Stimulated activated CD8-positive, alpha-beta memory T cell treated with anti-CD3 and anti-CD28 coated beads, Interleukin-4, amount 100 ng/mL, for 24 hours (primary cell): ENCODE data around the gene GSTA4.
A peak's percentile ranks its signal among the peaks of the same experiment; 100 is the strongest.

ENCODE experiments used
- DNase-seq: peaks from one replicate; pipeline ENCODE4 v3.0.0-alpha.2; 2020; ENCODE audit warnings: low read depth

Gene GSTA4, protein sequence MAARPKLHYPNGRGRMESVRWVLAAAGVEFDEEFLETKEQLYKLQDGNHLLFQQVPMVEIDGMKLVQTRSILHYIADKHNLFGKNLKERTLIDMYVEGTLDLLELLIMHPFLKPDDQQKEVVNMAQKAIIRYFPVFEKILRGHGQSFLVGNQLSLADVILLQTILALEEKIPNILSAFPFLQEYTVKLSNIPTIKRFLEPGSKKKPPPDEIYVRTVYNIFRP

DNA sequence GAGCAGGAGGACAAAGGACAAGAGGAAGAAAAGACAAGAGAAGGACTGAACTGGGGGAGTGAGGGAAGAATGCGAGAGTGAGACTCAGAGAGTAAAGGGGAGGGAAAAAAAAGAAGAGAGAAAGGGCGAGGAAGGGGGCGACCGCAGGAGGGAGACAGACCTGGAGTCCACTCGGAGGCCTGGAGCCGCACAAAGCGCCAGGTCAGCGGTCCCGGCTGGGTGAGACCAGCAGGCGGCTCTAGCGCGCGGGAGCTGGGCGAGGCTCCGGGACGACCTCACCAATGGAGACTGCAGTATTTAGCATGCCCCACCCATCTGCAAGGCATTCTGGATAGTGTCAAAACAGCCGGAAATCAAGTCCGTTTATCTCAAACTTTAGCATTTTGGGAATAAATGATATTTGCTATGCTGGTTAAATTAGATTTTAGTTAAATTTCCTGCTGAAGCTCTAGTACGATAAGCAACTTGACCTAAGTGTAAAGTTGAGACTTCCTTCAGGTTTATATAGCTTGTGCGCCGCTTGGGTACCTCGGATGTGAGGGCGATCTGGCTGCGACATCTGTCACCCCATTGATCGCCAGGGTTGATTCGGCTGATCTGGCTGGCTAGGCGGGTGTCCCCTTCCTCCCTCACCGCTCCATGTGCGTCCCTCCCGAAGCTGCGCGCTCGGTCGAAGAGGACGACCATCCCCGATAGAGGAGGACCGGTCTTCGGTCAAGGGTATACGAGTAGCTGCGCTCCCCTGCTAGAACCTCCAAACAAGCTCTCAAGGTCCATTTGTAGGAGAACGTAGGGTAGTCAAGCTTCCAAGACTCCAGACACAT, at the start of gene GSTA4:
Gene GSTA4 (minus strand): TSS at position 196 of the 824 bp plus-strand sequence. CDS start 1,041 bp downstream, outside the sequence.
- DNase-seq = peak; percentile 82

DNA sequence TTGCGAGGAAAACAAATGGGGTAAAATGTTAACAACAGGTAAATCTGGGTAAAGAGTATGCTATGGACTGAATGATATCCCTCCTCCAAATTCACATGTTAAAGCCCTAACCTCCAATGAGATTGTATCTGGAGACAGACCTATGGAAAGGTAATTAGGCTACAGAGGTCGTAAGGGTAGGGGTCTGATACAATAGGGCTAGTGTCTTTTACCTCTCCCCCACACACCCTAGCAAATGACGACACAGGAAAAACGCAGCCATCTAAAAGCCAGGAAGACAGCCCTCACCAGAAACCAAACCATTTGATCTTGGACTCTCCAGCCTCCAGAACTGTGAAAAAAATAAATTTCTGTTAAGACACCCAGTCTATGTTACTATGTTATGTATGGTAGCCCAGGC, 49.5 kb upstream of the GSTA4 start:
- no peak for DNase-seq

DNA sequence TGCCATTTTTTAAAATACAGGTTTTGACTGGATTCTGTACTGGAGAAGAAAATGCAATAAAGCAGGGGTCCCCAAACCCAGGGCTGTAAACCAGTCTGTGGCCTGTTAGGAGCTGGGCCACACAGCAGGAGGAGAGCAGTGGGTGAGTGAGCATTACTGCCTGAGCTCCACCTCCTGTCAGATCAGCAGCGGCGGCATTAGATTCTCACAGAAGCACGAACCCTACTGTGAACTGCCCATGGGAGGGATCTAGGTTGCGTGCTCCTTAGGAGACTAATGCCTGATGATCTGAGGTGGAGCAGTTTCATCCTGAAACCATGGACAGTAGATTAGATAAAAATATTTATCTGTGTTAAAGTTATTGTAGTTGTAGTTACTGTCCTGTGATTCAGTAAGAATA, 49.0 kb upstream of the GSTA4 start:
- DNase-seq = no peak

DNA sequence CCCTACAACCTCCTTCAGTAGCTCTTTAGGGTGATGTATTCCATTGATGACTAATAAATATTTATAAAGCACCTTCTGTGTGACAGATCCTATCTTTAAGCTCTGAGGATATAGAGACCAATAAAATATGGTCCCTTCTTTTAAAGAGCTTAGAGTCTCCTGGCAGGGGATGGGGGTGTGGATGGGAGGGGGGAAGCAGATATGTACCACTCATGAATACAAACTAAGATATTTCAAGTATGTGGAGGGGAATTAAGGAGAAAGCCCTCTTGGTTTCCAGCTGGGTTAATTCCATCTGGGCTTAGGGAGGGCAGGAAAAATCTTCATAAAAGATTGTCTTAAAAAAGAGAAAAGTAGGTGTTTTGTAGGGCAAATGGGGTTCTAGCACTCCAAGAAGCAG, 48.5 kb upstream of the GSTA4 start:
- DNase-seq = no peak

DNA sequence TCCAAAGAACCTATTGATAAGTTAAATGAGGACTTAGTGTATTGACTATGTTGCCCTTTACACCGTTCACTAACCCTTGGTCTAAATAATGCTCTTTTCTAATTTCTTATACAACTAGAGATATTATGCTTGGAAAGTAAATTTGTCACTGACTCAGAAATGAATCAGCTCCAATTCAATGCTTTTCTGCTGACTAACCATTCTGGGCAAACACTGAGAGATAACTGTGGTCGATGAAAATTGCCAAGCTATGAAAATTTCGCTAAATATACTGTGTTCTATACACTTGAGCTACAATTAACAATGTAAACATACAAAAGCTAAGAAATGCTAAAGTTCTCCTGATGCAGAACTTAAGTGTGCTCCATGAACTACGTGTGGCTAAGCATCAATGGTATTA, 47.0 kb upstream of the GSTA4 start:
- DNase-seq = no peak

DNA sequence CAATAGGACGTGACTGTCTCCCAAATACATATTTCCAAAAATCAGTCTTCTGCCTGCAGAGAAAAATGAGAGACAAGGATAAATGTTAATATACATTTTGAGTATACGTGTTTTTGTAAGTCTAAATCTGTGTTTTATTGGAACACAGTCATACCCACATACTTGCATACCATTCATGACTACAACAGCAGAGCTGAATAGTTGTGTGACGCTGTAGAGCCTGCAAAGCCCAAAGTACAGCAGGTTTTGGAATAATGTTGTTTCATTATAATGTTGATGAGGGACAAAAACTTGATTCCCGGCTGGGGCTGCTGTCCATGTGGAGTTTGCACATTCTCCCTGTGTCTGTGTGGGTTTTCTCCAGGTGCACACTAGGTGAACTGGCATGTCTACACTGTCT, 46.3 kb upstream of the GSTA4 start:
- DNase-seq = no peak

DNA sequence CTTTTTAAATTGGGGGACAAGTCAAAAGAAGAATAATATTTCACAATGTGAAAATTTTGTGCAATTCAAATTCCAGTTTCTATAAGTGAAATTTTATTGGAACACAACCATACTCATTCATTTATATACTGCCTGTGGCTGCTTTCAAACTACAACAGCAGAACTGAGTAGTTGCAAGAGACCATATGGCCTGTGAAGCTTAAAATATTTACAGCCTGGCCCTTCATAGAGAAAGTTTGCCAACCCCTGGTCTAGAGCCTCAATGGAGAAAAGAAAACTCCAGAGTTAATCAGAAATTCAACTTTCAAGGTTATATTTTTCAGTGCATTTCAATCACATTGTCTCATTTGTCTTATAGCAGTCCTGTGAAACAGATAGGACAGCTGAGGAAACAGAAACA, 43.5 kb upstream of the GSTA4 start:
- no peak for DNase-seq

DNA sequence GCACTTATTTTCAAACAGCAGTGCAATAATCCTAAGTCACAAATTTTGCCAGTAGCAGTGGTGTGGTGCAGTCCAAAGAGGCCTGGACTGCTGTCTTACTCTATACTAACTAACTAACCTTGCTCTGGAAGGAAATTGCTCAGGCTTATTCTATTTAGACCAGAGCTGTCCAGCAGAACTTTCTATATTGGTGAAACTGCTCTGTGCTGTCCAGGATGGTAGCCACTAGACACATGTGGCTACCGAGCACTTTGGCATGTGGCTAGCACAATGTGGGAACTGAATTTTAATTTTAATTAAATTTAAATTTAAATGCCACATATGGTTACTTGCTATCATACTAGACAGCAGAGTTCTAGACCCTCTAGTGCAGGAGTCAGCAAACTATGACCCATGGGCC, 43.1 kb upstream of the GSTA4 start:
- no peak for DNase-seq

DNA sequence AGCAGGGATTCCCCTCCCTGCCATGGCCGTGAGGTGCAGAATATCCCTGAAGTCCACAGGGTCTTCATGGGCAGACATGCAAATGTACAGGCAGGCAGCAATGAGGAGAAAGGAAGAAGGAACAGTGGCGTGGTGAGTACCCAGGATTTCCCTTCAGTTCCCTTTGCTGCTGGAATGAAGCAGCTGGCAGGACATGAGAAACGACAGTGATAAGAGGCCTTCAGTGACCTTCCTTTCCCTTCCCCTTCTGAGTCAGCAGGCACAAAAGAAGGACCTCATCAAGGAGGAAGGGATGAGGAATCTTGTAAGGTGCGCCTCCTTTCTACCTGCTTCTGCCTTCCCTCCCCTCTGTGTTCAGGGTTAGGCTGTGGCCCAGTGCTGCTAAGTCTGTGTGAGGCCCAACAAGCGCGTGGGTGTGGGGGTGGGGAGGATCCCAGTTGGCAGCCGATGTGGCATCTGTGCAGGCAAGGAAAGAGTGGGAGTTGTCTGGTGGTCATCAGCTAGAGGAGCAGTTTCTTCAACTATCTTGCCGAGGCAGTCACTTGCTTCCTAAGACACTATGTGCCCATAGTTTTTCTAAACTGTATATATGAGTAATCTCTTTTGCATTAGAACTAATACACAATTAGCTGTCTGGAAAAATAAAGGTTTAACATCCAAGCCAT, 40.6 kb upstream of the GSTA4 start:
- no peak for DNase-seq

DNA sequence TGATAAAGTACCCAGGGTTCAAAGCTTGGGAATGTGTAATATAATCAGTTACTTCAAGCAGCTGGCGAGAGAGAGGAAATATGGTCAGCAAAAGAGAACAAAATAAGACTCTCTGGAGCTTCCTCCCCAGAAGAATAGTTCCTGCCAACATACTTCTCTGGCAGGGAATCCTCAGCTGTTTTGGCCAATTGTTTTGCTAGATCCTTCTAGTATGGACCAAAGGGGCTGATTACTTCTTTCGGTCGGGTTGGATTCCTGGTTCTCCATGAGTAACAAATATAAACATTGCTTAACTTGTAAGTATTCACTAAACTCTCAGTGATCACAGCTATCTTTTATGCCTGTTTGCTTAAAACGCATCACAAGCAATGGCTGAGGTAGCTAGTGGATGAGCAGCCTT, 38.7 kb upstream of the GSTA4 start:
- DNase-seq = no peak

DNA sequence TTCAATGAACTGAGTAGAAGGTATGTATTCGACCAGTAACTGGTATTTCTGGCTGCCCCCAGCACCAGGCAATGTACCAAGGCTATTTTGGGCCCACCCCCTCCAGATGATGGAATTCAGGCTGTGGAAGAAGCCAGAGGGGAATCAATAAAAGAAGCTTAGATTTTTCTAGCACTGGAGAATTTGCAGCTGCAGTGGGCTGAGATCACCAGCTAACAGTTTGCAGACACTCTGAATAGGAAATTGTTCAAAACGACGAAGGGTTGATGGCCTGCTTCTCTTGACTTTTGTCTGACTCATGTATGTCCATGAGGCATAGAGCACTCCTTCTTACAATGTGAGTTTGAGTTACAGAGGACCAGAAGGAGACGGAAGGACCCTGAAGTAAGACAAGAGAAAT, 37.8 kb upstream of the GSTA4 start:
- DNase-seq = no peak

DNA sequence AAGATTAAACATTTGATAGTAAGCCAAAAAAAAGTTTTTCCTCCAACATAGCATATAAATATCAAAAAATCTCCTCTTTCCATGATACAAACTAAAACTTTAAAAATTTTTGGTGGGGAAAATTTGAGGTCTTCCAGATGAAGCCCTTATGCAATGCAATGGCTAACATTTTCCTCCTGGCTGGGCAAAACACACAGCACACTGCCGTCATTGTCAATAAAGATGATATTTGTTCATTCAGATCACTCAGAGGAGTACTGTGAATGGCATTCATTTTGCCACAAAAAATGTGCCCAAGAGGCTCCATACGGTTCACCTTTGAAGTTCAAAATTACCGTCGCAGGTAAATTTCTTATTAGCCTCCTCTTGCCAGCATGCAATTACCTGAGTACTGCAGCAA, 36.2 kb upstream of the GSTA4 start:
- DNase-seq = no peak

DNA sequence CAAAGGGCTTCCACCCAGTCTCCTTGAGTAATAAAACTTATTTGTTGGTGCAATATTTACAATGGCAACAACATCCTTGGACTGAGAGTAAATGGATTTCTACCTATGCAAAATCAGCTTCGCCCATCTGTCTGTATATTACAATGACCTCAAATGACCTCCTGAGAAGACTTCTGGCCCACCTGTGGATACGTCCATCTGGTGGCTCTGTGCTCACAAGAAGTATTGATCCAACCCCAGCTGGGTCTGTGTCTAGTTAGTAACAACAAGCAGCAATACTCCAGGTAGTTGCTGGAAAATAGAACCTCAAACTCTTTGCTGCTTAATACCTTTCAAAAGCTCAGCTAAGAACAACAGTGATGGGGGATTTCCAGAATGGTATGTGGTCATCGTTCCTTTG, 34.7 kb upstream of the GSTA4 start:
- no peak for DNase-seq

DNA sequence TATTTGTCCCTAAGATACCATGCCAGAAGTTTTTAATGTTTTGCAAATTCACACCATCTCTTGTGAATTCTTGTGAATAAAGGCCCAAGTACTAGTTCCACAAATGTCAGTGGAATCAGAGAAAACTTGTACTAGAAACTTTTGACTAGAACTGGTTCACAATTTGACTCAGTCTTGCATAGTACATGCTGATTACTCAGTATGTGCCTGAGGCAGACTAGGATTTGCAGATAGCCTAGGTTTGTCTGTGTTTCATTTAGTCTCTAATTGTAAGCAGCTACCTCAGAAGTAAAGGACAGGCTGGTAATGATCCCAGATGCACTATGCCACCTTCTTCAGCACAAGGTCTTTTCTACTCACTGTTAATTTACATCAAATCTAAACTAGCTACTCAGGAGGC, 34.2 kb upstream of the GSTA4 start:
- no peak for DNase-seq

DNA sequence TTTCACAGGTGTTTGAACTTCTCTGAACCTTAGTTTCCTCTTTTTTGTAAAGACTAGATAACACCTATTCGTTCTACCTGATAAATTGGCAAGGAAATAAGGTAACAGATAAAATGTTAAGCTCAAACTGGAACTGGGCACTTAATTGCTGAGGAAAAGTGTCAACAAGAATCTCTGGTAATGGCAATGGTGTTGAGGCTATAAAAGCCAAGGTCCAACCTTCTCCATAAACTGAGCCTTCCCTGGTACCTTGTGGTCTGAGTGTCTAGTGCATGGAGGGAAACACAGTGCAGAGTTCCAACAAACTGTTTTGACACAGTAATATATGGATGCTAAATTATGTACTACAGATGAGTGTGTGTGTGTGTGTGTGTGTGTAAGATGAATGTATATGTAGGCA, 33.4 kb upstream of the GSTA4 start:
- DNase-seq = no peak

DNA sequence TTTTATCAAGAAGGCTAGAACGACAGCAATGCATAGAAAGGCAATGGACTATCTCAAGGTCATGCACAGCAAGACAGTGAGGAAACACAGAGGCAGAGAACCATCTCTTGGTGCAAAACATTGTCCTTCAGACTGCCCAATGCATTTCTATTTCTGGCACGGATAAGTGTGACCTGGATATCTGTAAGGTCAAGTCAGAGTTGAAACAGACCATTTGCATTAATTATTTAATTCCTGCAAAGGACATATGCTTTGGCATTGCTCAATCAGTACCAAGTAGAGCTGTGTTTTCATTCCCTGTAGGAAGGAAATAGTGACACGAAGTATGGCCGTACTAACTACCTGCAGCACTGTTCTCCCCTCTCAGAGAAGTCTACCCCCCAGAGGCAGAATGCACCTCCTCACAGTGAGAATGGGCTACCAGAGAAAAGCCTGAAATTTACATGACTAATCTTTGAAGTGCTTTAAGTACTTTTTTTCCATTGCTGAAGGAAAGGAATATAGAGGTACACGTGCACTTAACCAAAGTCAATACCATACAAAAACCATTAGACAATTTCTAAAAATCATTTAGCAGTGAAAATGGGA, 32.1 kb upstream of the GSTA4 start:
- no peak for DNase-seq

DNA sequence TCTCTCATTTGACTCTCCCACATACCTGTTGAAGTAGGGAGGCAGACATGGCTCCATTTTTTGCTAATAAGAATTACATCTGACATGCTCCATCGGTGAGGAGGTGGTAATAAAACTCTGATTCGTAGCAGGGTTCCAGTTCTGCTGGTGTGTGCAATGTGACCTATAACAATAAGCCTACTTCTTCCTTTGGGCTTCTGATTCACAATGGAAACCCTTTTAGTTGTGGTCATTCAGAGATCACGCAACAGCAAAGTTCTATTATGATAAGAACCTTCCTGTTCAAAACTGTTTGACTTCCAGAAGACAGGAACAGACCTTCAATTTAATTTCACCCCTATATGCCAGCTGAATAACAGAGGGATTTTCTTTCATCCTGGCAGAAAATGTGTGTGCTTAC, 31.4 kb upstream of the GSTA4 start:
- no peak for DNase-seq

DNA sequence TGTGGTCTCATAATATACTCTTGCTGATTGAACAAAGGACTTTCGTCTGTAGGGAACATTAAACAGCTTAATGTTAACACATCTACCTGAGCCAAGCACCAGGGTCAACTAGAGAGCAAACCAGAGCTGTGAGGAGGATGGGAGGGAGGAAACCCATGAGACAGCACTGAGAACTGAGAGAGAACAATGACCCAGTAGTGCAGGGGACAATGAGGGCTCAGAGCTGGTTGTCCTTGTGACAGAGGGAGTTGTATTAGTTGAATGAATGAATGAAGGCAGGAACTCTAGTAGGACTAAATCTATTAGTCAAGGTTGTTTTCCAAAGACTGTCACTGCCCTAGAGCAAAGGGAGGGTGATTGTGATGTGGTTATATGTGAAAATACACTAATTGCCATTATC, 28.2 kb upstream of the GSTA4 start:
- no peak for DNase-seq

DNA sequence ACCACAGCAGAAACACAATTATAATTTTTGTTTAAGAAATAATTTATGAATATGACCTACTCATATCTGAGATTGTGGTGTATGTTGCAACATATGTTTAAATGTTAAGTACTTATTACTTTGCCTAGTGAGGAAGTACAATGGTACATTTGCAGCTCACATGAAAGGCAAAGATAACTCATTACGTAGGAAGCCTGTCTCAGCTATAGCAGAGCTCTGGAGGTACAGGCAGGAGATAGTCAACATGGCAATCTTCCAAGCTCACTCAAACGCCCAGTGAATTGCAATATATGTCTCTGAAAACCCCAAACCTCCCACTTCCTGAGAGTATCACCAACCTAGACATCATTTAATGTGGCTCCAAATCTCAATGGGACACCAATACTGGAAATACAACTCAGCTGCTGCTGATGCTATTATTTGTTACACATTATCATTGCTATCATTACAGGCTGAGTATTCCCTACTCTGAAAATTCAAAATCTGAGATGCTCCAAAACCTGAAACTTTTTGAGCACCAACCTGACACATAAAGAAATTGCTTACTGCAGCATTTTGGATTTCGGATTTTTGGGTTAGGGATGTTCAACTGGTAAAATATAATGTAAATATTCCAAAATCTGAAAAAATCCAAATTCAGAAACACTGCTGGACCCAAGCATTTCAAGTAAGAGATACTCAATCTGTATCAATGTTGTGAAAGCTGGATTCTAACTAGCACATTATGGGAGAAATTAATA, 25.1 kb upstream of the GSTA4 start:
- DNase-seq = no peak

DNA sequence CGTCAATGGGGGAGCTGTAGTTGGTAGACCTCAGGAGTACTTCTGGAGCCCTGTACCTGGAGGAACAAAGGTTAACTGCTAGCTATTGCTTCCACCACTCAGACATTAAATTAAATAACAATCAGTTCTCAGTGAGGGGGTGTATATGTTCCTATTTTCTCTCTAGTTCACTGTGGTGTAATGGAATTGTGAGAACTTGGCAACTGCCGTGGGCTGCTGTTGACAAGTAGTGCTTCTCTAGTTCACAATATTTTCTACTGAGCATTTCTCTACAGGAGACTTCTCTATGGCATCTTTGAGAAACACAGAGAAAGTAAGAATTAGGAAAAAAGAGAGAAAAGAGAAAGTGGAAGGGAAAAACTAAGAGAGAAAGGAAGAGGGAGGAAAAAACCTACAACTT, 23.4 kb upstream of the GSTA4 start:
- no peak for DNase-seq

DNA sequence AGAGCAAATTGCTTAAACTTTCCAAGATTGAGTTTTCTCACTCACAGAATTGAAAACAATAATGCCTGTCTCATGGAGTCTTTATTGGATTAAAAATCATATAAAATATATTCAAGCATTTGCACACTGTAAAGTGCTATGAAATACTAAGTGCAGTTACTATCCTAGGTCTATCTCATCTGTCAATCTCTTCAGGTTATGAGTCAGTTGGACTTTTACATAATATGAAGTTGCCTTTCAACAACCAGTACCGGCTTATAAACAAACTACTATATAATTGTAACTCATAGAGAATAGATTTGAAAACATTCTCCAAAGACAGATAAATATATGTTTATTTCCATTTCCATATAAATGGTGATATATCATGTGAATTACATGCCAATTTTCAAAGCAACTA, 20.4 kb upstream of the GSTA4 start:
- no peak for DNase-seq

DNA sequence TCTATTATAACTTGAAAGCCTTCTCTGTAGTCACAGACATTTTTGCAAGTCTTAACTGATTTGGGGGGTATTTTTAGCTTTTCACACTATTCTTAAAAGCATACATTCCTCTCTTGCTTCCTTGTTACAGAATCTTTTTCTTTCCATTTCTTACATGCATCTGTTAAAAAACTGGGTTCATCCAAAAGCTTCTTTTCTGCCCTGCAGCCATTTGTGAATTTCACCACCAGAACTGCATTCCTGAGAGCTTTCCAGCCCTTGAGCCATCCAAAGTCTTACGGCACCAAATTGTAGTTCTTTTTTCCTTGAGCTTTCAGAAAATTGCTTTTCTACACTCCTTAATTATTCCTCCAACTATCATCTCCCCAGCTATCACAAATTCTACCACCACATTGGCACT, 19.7 kb upstream of the GSTA4 start:
- DNase-seq = no peak
